Right renal cortex interstitium (tissue), 3 donors: ENCODE data around the gene TCERG1L. TPM values are rescaled to one million over a fixed set of nuclear protein-coding genes. Genes with fewer than 3 reads are reported as not detected.

ENCODE experiments used
- DNase-seq, 3 donors: peaks; one replicate each; pipeline ENCODE4 v3.0.0-alpha.2; 2013; ENCODE audit warnings: low read depth in 3 of 3, low spot score in 2 of 3
- polyA plus RNA-seq, 3 donors: library from polyadenylated mRNA; unstranded; fragments of 120-200 nt; gene quantifications; one replicate each; pipeline ENCODE4 v1.2.1, GENCODE V29; 2013; ENCODE audit not compliant: insufficient read length in 3 of 3

TCERG1L gene
- polyA plus RNA-seq, 3 donors: 1.2 to 1.7 (median 1.4) TPM

GRCh38 chr10:131056091-131056579, 255.4 kb downstream of the TCERG1L start:
- DNase-seq: no peak

- DNase-seq: no peak
These were observed 256.1 kb downstream of the TCERG1L start for GRCh38 chr10:131055437-131055836.

- DNase-seq: no peak
These were observed 258.3 kb downstream of the TCERG1L start for GRCh38 chr10:131053192-131053591.

GRCh38 chr10:131050162-131050766, 261.3 kb downstream of the TCERG1L start:
- DNase-seq: no peak

- DNase-seq: peak in 1 of 3 donors; percentile 23
These were observed 262.5 kb downstream of the TCERG1L start for GRCh38 chr10:131049016-131049415.

- DNase-seq: no peak
These were observed 262.9 kb downstream of the TCERG1L start for GRCh38 chr10:131048606-131049005.

GRCh38 chr10:131047501-131047900, 264.0 kb downstream of the TCERG1L start:
- no peak for DNase-seq

- no peak for DNase-seq
These were observed 265.3 kb downstream of the TCERG1L start for GRCh38 chr10:131046194-131046593.

- no peak for DNase-seq
These were observed 267.0 kb downstream of the TCERG1L start for GRCh38 chr10:131044379-131045111.

GRCh38 chr10:131043039-131043691, 268.4 kb downstream of the TCERG1L start:
- no peak for DNase-seq
